ENCODE results near the gene NKAIN2.

DNA sequence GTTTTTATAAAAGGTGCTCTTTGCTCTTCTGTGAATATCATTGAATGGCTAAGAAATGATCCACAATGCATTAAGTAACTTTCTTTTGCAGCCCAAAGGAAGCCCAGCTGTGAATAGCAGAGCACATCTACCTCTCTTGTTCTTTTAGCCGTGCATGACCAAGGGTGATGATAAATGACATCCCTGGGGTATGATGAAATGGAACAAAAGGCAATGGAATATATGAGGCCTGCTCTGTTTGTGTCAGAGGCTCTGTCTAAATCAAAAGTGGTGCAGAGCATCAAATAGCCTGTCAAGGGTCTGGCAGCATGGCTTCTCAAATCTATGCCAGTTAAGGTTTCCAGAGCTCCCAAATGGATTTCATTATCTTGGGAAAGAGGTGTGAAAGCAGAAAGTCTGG is 796.0 kb downstream of the NKAIN2 start:
- TF ChIP-seq CTCF (conservative IDR thresholded peaks at IDR 0.05 in 1 of 2, IDR thresholded peaks at IDR 0.05 in 1 of 2; ENCODE audit: extremely low read depth in 1 of 2, insufficient read depth in 1 of 2, low read depth in 1 of 2, low read length in 2 of 2) (no peak), EZH2 (IDR thresholded peaks at IDR 0.05; ENCODE audit: borderline replicate concordance, low read length) (no peak)

Measured in mammary epithelial cell (primary cell).